M059J (cell line): Measurements from ENCODE around the gene NSL1. TPM values are rescaled to one million over a fixed set of nuclear protein-coding genes. Genes with fewer than 3 reads are reported as not detected.

Experiments used
- DNase-seq: peaks from one replicate; pipeline ENCODE4 v3.0.0-alpha.2; 2012; ENCODE audit warnings: low read depth
- total RNA-seq: library from RNA; depleted of rRNA; stranded (reverse); fragments of >200 nt; shearing (Covaris generic); gene quantifications from 2 replicates; pipeline ENCODE4 v1.2.3, GENCODE V29; 2014

NSL1 gene
- total RNA-seq, 1 experiment from 2014 or later: 87.9 TPM

GRCh38 chr1:212703991-212704564 is 87.5 kb downstream of the NSL1 start:
- no peak for DNase-seq

- no peak for DNase-seq
Observed at GRCh38 chr1:212702672-212703071, 88.9 kb downstream of the NSL1 start.

- peak; percentile 14 for DNase-seq
Observed at GRCh38 chr1:212701910-212702309, 89.7 kb downstream of the NSL1 start.

- DNase-seq: peak; percentile 69
Observed at GRCh38 chr1:212700892-212701819, 90.4 kb downstream of the NSL1 start.

- DNase-seq: peak; percentile 51
Observed at GRCh38 chr1:212700223-212700891, 91.2 kb downstream of the NSL1 start.

GRCh38 chr1:212699625-212700222 is 91.9 kb downstream of the NSL1 start, which contains the start of gene BATF3:
TSS of gene BATF3 (minus strand) at chr1:212699840. CDS start at chr1:212699762, 78 bp downstream.
- peak; percentile 30 for DNase-seq

- peak; percentile 52 for DNase-seq
Observed at GRCh38 chr1:212699104-212699624, 92.4 kb downstream of the NSL1 start.

GRCh38 chr1:212698467-212699103 is 93.0 kb downstream of the NSL1 start:
- DNase-seq: no peak

- no peak for DNase-seq
Observed at GRCh38 chr1:212696721-212697331, 94.8 kb downstream of the NSL1 start.

- DNase-seq: peak; percentile 83
Observed at GRCh38 chr1:212692774-212693644, 98.6 kb downstream of the NSL1 start.

GRCh38 chr1:212691561-212692071 is 100.0 kb downstream of the NSL1 start:
- no peak for DNase-seq

- no peak for DNase-seq
Observed at GRCh38 chr1:212690816-212691403, 100.7 kb downstream of the NSL1 start.

GRCh38 chr1:212689758-212690529 is 101.6 kb downstream of the NSL1 start:
- no peak for DNase-seq

GRCh38 chr1:212689196-212689725 is 102.3 kb downstream of the NSL1 start:
- DNase-seq: no peak

- peak; percentile 22 for DNase-seq
Observed at GRCh38 chr1:212688341-212689047, 103.1 kb downstream of the NSL1 start.

- no peak for DNase-seq
Observed at GRCh38 chr1:212687811-212688210, 103.8 kb downstream of the NSL1 start.

GRCh38 chr1:212686591-212686990 is 105.0 kb downstream of the NSL1 start:
- no peak for DNase-seq
